Thymus (tissue), 11 donors: ENCODE measurements around the gene BIRC6. TPM values are rescaled to one million over a fixed set of nuclear protein-coding genes. Genes with fewer than 3 reads are reported as not detected.

Source experiments
- DNase-seq, 9 donors: peaks; one replicate each; pipeline ENCODE4 v3.0.0-alpha.2; 2013; ENCODE audit warnings: low spot score in 9 of 9, low read depth in 6 of 9, missing footprints in 1 of 9
- H3K27ac ChIP-seq, 2 donors: one replicate each; pipeline ENCODE4 v1.5.1; 2013; ENCODE audit warnings: control low read depth in 1 of 2, low read depth in 1 of 2, low read length in 1 of 2, mild to moderate bottlenecking in 1 of 2, moderate library complexity in 1 of 2
- H3K27me3 ChIP-seq, 2 donors: one replicate each; pipeline ENCODE4 v1.5.1; 2013; ENCODE audit warnings: low read length in 1 of 2; ENCODE audit not compliant: control insufficient read depth in 2 of 2, insufficient read depth in 1 of 2
- H3K36me3 ChIP-seq, 2 donors: one replicate each; pipeline ENCODE4 v1.5.1; 2013; ENCODE audit warnings: low read length in 1 of 2, mild to moderate bottlenecking in 1 of 2, moderate library complexity in 1 of 2; ENCODE audit not compliant: control insufficient read depth in 2 of 2, insufficient read depth in 2 of 2
- H3K4me1 ChIP-seq, 2 donors: one replicate each; pipeline ENCODE4 v1.5.1; 2013; ENCODE audit warnings: low read length in 2 of 2; ENCODE audit not compliant: control insufficient read depth in 2 of 2, insufficient read depth in 2 of 2
- H3K4me3 ChIP-seq, 2 donors: one replicate each; pipeline ENCODE4 v1.5.1; 2013; ENCODE audit warnings: low read length in 2 of 2, control low read depth in 1 of 2, mild to moderate bottlenecking in 1 of 2
- H3K9me3 ChIP-seq, 2 donors: one replicate each; pipeline ENCODE4 v1.5.1; 2013; ENCODE audit warnings: low read length in 1 of 2, mild to moderate bottlenecking in 1 of 2; ENCODE audit not compliant: control insufficient read depth in 2 of 2, insufficient read depth in 1 of 2
- WGBS: extraction: QIAGEN DNeasy Blood & Tissue Kit; methylation state at CpG from one replicate; pipeline ENCODE4 v1.1.7; 2013; 5-methylcytosine and 5-hydroxymethylcytosine counted together
- polyA plus RNA-seq: library from polyadenylated mRNA; stranded (reverse); fragments of 200-250 nt; gene quantifications from one replicate; pipeline ENCODE4 v1.2.3, GENCODE V29; 2013
- total RNA-seq: library from RNA; stranded (reverse); fragments of 120-200 nt; gene quantifications from one replicate; pipeline ENCODE4 v1.2.4, GENCODE V29; 2013
- donor health status: healthy.

The BIRC6 gene
- total and polyA plus RNA-seq, 2 donors: 29.7 to 65.4 TPM

- Histone ChIP-seq H3K9me3 (no peaks in the 10 kb centered on the region), H3K36me3 (peaks cover 7 to 50% of the 10 kb centered on the region in 2 donors), H3K27me3 (no peaks in the 10 kb centered on the region), H3K27ac (no peak overlapping the region), H3K4me3 (no peak overlapping the region), H3K4me1 (no peaks in the 10 kb centered on the region)
- 95% methylated on average over 3 of the region's 3 CpGs for WGBS
- no peak for DNase-seq
Observed at GRCh38 chr2:32474381-32474780, 117.6 kb downstream of the BIRC6 start.

DNA sequence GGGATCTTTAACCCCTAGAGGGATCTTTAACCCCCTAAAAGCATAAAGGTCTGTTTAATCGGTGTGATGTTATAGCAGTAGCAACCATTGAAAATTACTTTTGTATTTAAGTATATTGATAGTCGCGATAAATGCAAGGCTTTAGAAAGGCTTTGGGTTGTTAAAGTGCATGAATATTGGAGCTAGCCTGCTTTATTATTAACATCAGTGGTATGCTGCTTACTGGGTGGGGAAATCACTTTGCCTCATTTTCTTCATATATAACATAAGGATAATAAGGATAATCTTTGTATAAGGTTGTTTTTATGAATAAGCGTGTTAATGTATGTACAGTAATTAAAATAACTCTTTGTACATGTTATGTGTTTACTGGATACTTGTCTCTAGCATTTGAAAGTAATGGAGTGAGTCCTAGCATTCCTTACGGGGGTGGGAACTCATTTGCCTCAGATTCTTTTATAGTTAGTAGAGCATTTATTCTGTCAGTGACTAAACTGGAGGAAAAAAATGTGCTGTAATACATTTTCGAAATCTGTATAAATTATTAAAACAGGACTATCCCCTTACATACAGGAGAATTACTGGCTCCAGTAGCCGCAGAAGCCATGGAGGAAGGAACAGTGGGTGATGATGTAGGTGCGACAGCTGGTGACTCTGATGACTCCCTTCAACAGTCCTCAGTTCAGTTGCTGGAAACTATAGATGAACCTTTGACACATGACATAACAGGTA lies 122.2 kb downstream of the BIRC6 start:
- Histone ChIP-seq H3K4me1 (no peaks in the 10 kb centered on the region), H3K4me3 (no peak overlapping the region), H3K36me3 (peaks cover 28 to 47% of the 10 kb centered on the region in 2 donors), H3K27me3 (no peaks in the 10 kb centered on the region), H3K27ac (no peak overlapping the region), H3K9me3 (no peaks in the 10 kb centered on the region)
- DNase-seq: no peak
- whole genome bisulfite sequencing: 99% methylated on average over 8 of the region's 8 CpGs

- no peaks in the 10 kb centered on the region for H3K9me3 ChIP-seq
- no peaks in the 10 kb centered on the region for H3K27me3 ChIP-seq
- peaks cover 31 to 56% of the 10 kb centered on the region in 2 donors for H3K36me3 ChIP-seq
- no peak for DNase-seq
- no peak overlapping the region for H3K4me3 ChIP-seq
- WGBS: 96% methylated on average over 5 of the region's 5 CpGs
- H3K27ac ChIP-seq: no peak overlapping the region
- H3K4me1 ChIP-seq: no peaks in the 10 kb centered on the region
Observed at GRCh38 chr2:32479993-32480392, 123.2 kb downstream of the BIRC6 start.

GRCh38 chr2:32482471-32482870 lies 125.6 kb downstream of the BIRC6 start:
- H3K4me1 ChIP-seq: no peaks in the 10 kb centered on the region
- H3K27me3 ChIP-seq: no peaks in the 10 kb centered on the region
- H3K9me3 ChIP-seq: no peaks in the 10 kb centered on the region
- 98% methylated on average over 4 of the region's 4 CpGs for WGBS
- DNase-seq: no peak
- H3K4me3 ChIP-seq: no peak overlapping the region
- H3K27ac ChIP-seq: no peak overlapping the region
- peaks cover 40 to 66% of the 10 kb centered on the region in 2 donors for H3K36me3 ChIP-seq

- peak in 1 of 9 donors; percentile 4 for DNase-seq
- no peaks in the 10 kb centered on the region for H3K4me1 ChIP-seq
- 86% methylated on average over 4 of the region's 4 CpGs for WGBS
- no peaks in the 10 kb centered on the region for H3K9me3 ChIP-seq
- H3K36me3 ChIP-seq: peaks cover 46 to 65% of the 10 kb centered on the region in 2 donors
- no peak overlapping the region for H3K27ac ChIP-seq
- H3K4me3 ChIP-seq: no peak overlapping the region
- no peaks in the 10 kb centered on the region for H3K27me3 ChIP-seq
Observed at GRCh38 chr2:32484937-32485336, 128.1 kb downstream of the BIRC6 start.

GRCh38 chr2:32485399-32485798 lies 128.6 kb downstream of the BIRC6 start:
- no peaks in the 10 kb centered on the region for H3K4me1 ChIP-seq
- DNase-seq: no peak
- WGBS: 97% methylated on average over 3 of the region's 3 CpGs
- H3K4me3 ChIP-seq: no peak overlapping the region
- no peak overlapping the region for H3K27ac ChIP-seq
- H3K9me3 ChIP-seq: no peaks in the 10 kb centered on the region
- H3K36me3 ChIP-seq: peaks cover 48 to 67% of the 10 kb centered on the region in 2 donors
- no peaks in the 10 kb centered on the region for H3K27me3 ChIP-seq

DNA sequence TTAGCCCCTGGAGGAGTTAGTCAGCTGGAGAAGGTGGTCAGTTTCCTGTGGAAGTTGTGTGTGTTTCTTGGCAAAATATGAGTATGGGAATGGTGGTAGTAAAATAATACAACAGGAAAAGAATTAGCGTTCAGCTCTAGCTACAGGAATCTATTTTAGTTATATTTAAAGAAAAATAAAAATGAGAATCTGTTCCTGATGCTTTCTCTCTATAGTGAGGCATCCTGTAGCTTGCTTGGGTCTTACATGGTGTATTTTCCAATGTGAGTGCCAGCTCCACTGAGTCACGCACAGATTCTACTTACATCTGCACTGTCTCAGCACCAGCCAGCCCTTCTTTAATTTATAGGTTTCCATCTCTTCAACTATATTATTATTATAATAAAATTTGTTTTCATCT lies 132.2 kb downstream of the BIRC6 start:
- no peak overlapping the region for H3K27ac ChIP-seq
- DNase-seq: no peak
- H3K4me3 ChIP-seq: no peak overlapping the region
- no peaks in the 10 kb centered on the region for H3K27me3 ChIP-seq
- H3K4me1 ChIP-seq: no peaks in the 10 kb centered on the region
- 98% methylated on average over 2 of the region's 2 CpGs for WGBS
- H3K36me3 ChIP-seq: peaks cover 29 to 55% of the 10 kb centered on the region in 2 donors
- H3K9me3 ChIP-seq: no peaks in the 10 kb centered on the region

GRCh38 chr2:32491346-32491745 lies 134.5 kb downstream of the BIRC6 start:
- H3K4me1 ChIP-seq: no peaks in the 10 kb centered on the region
- no peaks in the 10 kb centered on the region for H3K27me3 ChIP-seq
- DNase-seq: no peak
- H3K27ac ChIP-seq: no peak overlapping the region
- WGBS: 97% methylated on average over 1 of the region's 1 CpG
- no peak overlapping the region for H3K4me3 ChIP-seq
- H3K36me3 ChIP-seq: peaks cover 18 to 46% of the 10 kb centered on the region in 2 donors
- H3K9me3 ChIP-seq: no peaks in the 10 kb centered on the region

DNA sequence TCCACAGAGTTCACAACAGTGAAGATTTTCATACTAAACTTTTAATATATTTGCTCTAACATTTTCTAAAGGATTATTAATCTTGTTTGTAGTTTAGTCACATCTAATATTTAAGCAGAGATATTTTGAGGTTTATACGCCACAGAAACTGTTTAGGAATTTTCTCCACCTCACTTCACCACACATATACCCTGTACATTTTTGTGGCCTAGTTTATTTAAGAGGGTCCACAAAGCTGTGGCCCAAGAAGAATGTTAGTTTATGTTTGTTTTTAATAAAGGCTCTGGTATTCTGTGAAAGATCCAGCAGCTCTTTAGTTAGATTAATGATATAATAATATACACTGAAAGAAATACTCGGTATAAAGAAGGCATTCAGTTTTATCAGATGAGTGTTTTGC lies 138.3 kb downstream of the BIRC6 start:
- no peak for DNase-seq
- Histone ChIP-seq H3K27ac (no peak overlapping the region), H3K4me1 (no peaks in the 10 kb centered on the region), H3K9me3 (no peaks in the 10 kb centered on the region), H3K36me3 (peaks cover 18 to 48% of the 10 kb centered on the region in 2 donors), H3K27me3 (no peaks in the 10 kb centered on the region), H3K4me3 (no peak overlapping the region)
- WGBS: 98% methylated on average over 2 of the region's 2 CpGs
